Prostate gland (tissue), 2 donors: ENCODE measurements around the gene FHOD3. TPM values are rescaled to one million over a fixed set of nuclear protein-coding genes. Genes with fewer than 3 reads are reported as not detected.

ENCODE experiments used
- DNase-seq: peaks from one replicate; pipeline ENCODE4 v3.0.0-alpha.2; 2019; ENCODE audit warnings: low spot score
- H3K27ac ChIP-seq, 2 donors: fragments of 200-600 bp; sonication (generic); 2 replicates each; pipeline ENCODE4 v1.5.1; 2017 to 2019
- H3K27me3 ChIP-seq: fragments of 200-600 bp; sonication (generic); replicated peaks from 2 replicates; pipeline ENCODE4 v1.5.1; 2019; ENCODE audit not compliant: insufficient read depth
- H3K36me3 ChIP-seq, 2 donors: fragments of 200-600 bp; sonication (generic); 1 replicate in 1 of 2; 2 replicates in 1 of 2; pipeline versions ENCODE4 v1.5.1 to v1.8.1; 2017 to 2019
- H3K4me1 ChIP-seq: fragments of 200-600 bp; sonication (generic); replicated peaks from 2 replicates; pipeline ENCODE4 v1.5.1; 2019
- H3K4me3 ChIP-seq, 2 donors: fragments of 200-600 bp; sonication (generic); 2 replicates each; pipeline ENCODE4 v1.5.1; 2017 to 2019
- H3K9me3 ChIP-seq: fragments of 200-600 bp; sonication (generic); 2 replicates; pipeline ENCODE4 v1.5.1; 2017
- CTCF ChIP-seq, 4 experiments: fragments of 200-600 bp in 2 of 4; fragments of 450-650 bp in 2 of 4; sonication (generic) in 2 of 4; IDR thresholded peaks; 1 replicate in 3 of 4; 2 replicates in 1 of 4; pipeline ENCODE4 v1.5.1; 2016 to 2019; ENCODE audit warnings: antibody characterized with exemption in 4 of 4, mild to moderate bottlenecking in 2 of 4, moderate library complexity in 2 of 4
- POLR2A ChIP-seq: fragments of 450-650 bp; IDR thresholded peaks from one replicate; pipeline ENCODE4 v1.6.1; 2016; ENCODE audit warnings: antibody characterized with exemption, mild to moderate bottlenecking
- POLR2AphosphoS5 ChIP-seq: sonication (generic); formaldehyde crosslinking; IDR thresholded peaks from one replicate; pipeline ENCODE4 v1.6.1; 2017; ENCODE audit warnings: antibody characterized with exemption
- WGBS: methylation state at CpG from one replicate; pipeline ENCODE4 v1.1.5; 2018; 5-methylcytosine and 5-hydroxymethylcytosine counted together
- intact Hi-C: fragments of 100-400 bp; cut with DNase I; formaldehyde crosslinking; loops from one replicate; pipeline ENCODE4 v1.14.2; 2022
- total RNA-seq, 2 donors: library from RNA; depleted of rRNA; stranded (reverse); fragments of >200 nt; gene quantifications; one replicate each; pipeline ENCODE4 v1.1.0, GENCODE V29; 2016

FHOD3 gene
- total RNA-seq, 2 donors from 2014 or later = 25.1 to 52.5 TPM

- 98% methylated on average over 10 of the region's 10 CpGs for WGBS
- no peaks in the 10 kb centered on the region for H3K36me3 ChIP-seq
Observed at GRCh38 chr18:36652503-36652902, 355.0 kb downstream of the FHOD3 start.

GRCh38 chr18:36653141-36653869 is 355.8 kb downstream of the FHOD3 start:
- no peak for TF ChIP-seq POLR2AphosphoS5
- no peak for TF ChIP-seq CTCF (IDR thresholded peaks at IDR 0.05)
- TF ChIP-seq POLR2A = no peak
- Histone ChIP-seq H3K27ac (no peak overlapping the region), H3K36me3 (no peaks in the 10 kb centered on the region), H3K27me3 (no peaks in the 10 kb centered on the region), H3K4me1 (no peaks in the 10 kb centered on the region), H3K4me3 (no peak overlapping the region), H3K9me3 (no peaks in the 10 kb centered on the region)
- WGBS = 91% methylated on average over 8 of the region's 8 CpGs
- DNase-seq = no peak
- intact Hi-C loops = no loop called here

More at GRCh38 chr18:36652503-36652902, 355.0 kb downstream of the FHOD3 start:
- no peaks in the 10 kb centered on the region for H3K27me3 ChIP-seq
- H3K4me1 ChIP-seq = no peaks in the 10 kb centered on the region
- no peak for TF ChIP-seq POLR2AphosphoS5
- TF ChIP-seq CTCF (IDR thresholded peaks at IDR 0.05) = no peak
- TF ChIP-seq POLR2A = no peak
- no peak overlapping the region for H3K4me3 ChIP-seq
- DNase-seq = no peak
- intact Hi-C loops = no loop called here
- no peaks in the 10 kb centered on the region for H3K9me3 ChIP-seq
- H3K27ac ChIP-seq = no peak overlapping the region

- no peak overlapping the region for H3K27ac ChIP-seq
- WGBS = 96% methylated on average over 6 of the region's 6 CpGs
- TF ChIP-seq POLR2AphosphoS5 = no peak
- H3K36me3 ChIP-seq = no peaks in the 10 kb centered on the region
- H3K4me1 ChIP-seq = no peaks in the 10 kb centered on the region
- H3K27me3 ChIP-seq = no peaks in the 10 kb centered on the region
- intact Hi-C loops = no loop called here
- H3K4me3 ChIP-seq = no peak overlapping the region
- no peaks in the 10 kb centered on the region for H3K9me3 ChIP-seq
- DNase-seq = no peak
Observed at GRCh38 chr18:36653870-36654269, 356.4 kb downstream of the FHOD3 start.

GRCh38 chr18:36655074-36655473 is 357.6 kb downstream of the FHOD3 start:
- no peaks in the 10 kb centered on the region for H3K9me3 ChIP-seq
- no peaks in the 10 kb centered on the region for H3K36me3 ChIP-seq

GRCh38 chr18:36655930-36656329 is 358.4 kb downstream of the FHOD3 start:
- 82% methylated on average over 4 of the region's 4 CpGs for WGBS

More at GRCh38 chr18:36655074-36655473, 357.6 kb downstream of the FHOD3 start:
- no peak overlapping the region for H3K27ac ChIP-seq
- intact Hi-C loops = no loop called here
- 71% methylated on average over 6 of the region's 6 CpGs for WGBS
- H3K4me3 ChIP-seq = no peak overlapping the region
- no peaks in the 10 kb centered on the region for H3K4me1 ChIP-seq
- H3K27me3 ChIP-seq = no peaks in the 10 kb centered on the region
- TF ChIP-seq POLR2A (no peak), POLR2AphosphoS5 (no peak), CTCF (IDR thresholded peaks at IDR 0.05) (no peak)
- DNase-seq = no peak

More at GRCh38 chr18:36655930-36656329, 358.4 kb downstream of the FHOD3 start:
- no peak for TF ChIP-seq CTCF (IDR thresholded peaks at IDR 0.05)
- TF ChIP-seq POLR2A = no peak
- TF ChIP-seq POLR2AphosphoS5 = no peak
- no peak for DNase-seq
- H3K9me3 ChIP-seq = no peaks in the 10 kb centered on the region
- H3K27me3 ChIP-seq = no peaks in the 10 kb centered on the region
- H3K4me1 ChIP-seq = no peaks in the 10 kb centered on the region
- no peak overlapping the region for H3K4me3 ChIP-seq
- no peaks in the 10 kb centered on the region for H3K36me3 ChIP-seq
- no peak overlapping the region for H3K27ac ChIP-seq
- intact Hi-C loops = no loop called here
